GM12878 (cell line): ENCODE measurements around the gene FGD6.

Experiments used
- BCL11A ChIP-seq: IDR thresholded peaks from 2 replicates; pipeline ENCODE4 v1.6.1; 2011; ENCODE audit warnings: low read depth, low read length
- CBX5 ChIP-seq: sonication (generic); IDR thresholded peaks from 2 replicates; pipeline ENCODE4 v1.6.1; 2016; ENCODE audit warnings: low read depth, moderate library complexity, mild to moderate bottlenecking, inconsistent platforms
- EP300 ChIP-seq, 2 experiments: fragments of 150-350 bp in 1 of 2; IDR thresholded peaks; 2 replicates each; pipeline ENCODE4 v1.6.1; 2011 to 2012; ENCODE audit warnings: low read depth in 2 of 2, low read length in 2 of 2, borderline replicate concordance in 1 of 2, improper control_type of control experiment in 1 of 2, inconsistent platforms in 1 of 2; ENCODE audit not compliant: control insufficient read depth in 1 of 2
- ETV6 ChIP-seq, 2 experiments: fragments of 450-650 bp in 1 of 2; IDR thresholded peaks in 1 of 2; conservative IDR thresholded peaks in 1 of 2; 2 replicates each; pipeline ENCODE4 v1.6.1; 2014; ENCODE audit warnings: antibody characterized with exemption in 1 of 2, borderline replicate concordance in 1 of 2, low read depth in 1 of 2, mild to moderate bottlenecking in 1 of 2, moderate library complexity in 1 of 2
- EZH2 ChIP-seq: IDR thresholded peaks from 2 replicates; pipeline ENCODE4 v1.6.1; 2012; ENCODE audit warnings: low read depth, mild to moderate bottlenecking, control low read depth, inconsistent platforms, low read length, borderline replicate concordance; ENCODE audit not compliant: control insufficient read depth
- KDM1A ChIP-seq: fragments of 200-600 bp; sonication (generic); IDR thresholded peaks from 2 replicates; pipeline ENCODE4 v1.6.1; 2016; ENCODE audit warnings: borderline replicate concordance
- MYB ChIP-seq: fragments of 150-350 bp; IDR thresholded peaks from 2 replicates; pipeline ENCODE4 v1.6.1; 2014; ENCODE audit warnings: mild to moderate bottlenecking, low read depth, low read length, borderline replicate concordance
- NRF1 ChIP-seq: conservative IDR thresholded peaks from 2 replicates; pipeline ENCODE4 v1.6.1; 2011; ENCODE audit warnings: mild to moderate bottlenecking, low read depth, low read length, improper control_type of control experiment
- RFX5 ChIP-seq: IDR thresholded peaks from 2 replicates; pipeline ENCODE4 v1.6.1; 2011; ENCODE audit warnings: low read depth, low read length, improper control_type of control experiment
- SIX5 ChIP-seq: IDR thresholded peaks from 2 replicates; pipeline ENCODE4 v1.6.1; 2011; ENCODE audit warnings: mild to moderate bottlenecking, low read depth, low read length, moderate library complexity; ENCODE audit not compliant: severe bottlenecking
- SMC3 ChIP-seq: IDR thresholded peaks from 2 replicates; pipeline ENCODE4 v1.6.1; 2011; ENCODE audit warnings: low read length, improper control_type of control experiment, borderline replicate concordance
- SRF ChIP-seq, 2 experiments: IDR thresholded peaks; 2 replicates each; pipeline ENCODE4 v1.6.1; 2011; ENCODE audit warnings: low read depth in 2 of 2, low read length in 2 of 2, mild to moderate bottlenecking in 1 of 2, moderate library complexity in 1 of 2
- TF ChIP-seq, protein P1 (sequence below), 3 experiments: IDR thresholded peaks in 2 of 3; conservative IDR thresholded peaks in 1 of 3; 2 replicates each; pipeline ENCODE4 v1.5.1; 2011; ENCODE audit warnings: low read depth in 3 of 3, low read length in 3 of 3, mild to moderate bottlenecking in 3 of 3, control low read depth in 2 of 3, moderate library complexity in 2 of 3, inconsistent platforms in 1 of 3, mixed read lengths in 1 of 3; ENCODE audit not compliant: control insufficient read depth in 2 of 3, insufficient read depth in 1 of 3; ENCODE audit errors: extremely low read depth in 1 of 3
- TF ChIP-seq, protein P2 (sequence below): fragments of 450-650 bp; IDR thresholded peaks from 2 replicates; pipeline ENCODE4 v1.6.1; 2017; ENCODE audit warnings: mild to moderate bottlenecking, moderate library complexity

DNA sequence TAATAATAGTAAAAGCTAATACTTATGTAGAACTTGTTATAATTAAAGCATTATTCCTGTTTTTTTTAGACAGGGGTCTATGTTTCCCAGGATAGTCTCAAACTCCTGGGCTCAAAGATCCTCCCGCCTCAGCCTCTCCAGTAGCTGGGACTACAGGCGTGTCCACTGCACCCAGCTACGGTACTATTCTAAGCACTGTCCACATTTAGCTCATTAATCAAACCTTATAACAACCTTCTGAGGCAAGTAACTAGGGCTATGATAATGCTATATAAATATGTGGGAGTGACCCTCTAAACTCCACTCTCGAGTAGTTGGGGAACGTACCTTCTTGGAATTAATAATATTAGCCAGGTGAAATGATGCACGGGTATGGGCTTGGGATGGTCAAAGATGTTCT lies 83.2 kb downstream of the FGD6 start:
- TF ChIP-seq RFX5 = no peak
- TF ChIP-seq, protein P1, sequence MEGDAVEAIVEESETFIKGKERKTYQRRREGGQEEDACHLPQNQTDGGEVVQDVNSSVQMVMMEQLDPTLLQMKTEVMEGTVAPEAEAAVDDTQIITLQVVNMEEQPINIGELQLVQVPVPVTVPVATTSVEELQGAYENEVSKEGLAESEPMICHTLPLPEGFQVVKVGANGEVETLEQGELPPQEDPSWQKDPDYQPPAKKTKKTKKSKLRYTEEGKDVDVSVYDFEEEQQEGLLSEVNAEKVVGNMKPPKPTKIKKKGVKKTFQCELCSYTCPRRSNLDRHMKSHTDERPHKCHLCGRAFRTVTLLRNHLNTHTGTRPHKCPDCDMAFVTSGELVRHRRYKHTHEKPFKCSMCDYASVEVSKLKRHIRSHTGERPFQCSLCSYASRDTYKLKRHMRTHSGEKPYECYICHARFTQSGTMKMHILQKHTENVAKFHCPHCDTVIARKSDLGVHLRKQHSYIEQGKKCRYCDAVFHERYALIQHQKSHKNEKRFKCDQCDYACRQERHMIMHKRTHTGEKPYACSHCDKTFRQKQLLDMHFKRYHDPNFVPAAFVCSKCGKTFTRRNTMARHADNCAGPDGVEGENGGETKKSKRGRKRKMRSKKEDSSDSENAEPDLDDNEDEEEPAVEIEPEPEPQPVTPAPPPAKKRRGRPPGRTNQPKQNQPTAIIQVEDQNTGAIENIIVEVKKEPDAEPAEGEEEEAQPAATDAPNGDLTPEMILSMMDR (IDR thresholded peaks at IDR 0.05 in 2 of 3, conservative IDR thresholded peaks at IDR 0.05 in 1 of 3; ENCODE audit: control insufficient read depth in 2 of 3, extremely low read depth in 1 of 3, insufficient read depth in 1 of 3, low read depth in 3 of 3, low read length in 3 of 3) = no peak
- TF ChIP-seq ETV6 (conservative IDR thresholded peaks at IDR 0.05 in 1 of 2, IDR thresholded peaks at IDR 0.05 in 1 of 2; ENCODE audit: borderline replicate concordance in 1 of 2, low read depth in 1 of 2) = no peak
- no peak for TF ChIP-seq SMC3
- TF ChIP-seq CBX5 = no peak
- no peak for TF ChIP-seq NRF1
- no peak for TF ChIP-seq BCL11A
- no peak for TF ChIP-seq EZH2
- TF ChIP-seq KDM1A = no peak
- no peak for TF ChIP-seq SRF (IDR thresholded peaks at IDR 0.05; ENCODE audit: low read depth in 2 of 2, low read length in 2 of 2)
- TF ChIP-seq, protein P2, sequence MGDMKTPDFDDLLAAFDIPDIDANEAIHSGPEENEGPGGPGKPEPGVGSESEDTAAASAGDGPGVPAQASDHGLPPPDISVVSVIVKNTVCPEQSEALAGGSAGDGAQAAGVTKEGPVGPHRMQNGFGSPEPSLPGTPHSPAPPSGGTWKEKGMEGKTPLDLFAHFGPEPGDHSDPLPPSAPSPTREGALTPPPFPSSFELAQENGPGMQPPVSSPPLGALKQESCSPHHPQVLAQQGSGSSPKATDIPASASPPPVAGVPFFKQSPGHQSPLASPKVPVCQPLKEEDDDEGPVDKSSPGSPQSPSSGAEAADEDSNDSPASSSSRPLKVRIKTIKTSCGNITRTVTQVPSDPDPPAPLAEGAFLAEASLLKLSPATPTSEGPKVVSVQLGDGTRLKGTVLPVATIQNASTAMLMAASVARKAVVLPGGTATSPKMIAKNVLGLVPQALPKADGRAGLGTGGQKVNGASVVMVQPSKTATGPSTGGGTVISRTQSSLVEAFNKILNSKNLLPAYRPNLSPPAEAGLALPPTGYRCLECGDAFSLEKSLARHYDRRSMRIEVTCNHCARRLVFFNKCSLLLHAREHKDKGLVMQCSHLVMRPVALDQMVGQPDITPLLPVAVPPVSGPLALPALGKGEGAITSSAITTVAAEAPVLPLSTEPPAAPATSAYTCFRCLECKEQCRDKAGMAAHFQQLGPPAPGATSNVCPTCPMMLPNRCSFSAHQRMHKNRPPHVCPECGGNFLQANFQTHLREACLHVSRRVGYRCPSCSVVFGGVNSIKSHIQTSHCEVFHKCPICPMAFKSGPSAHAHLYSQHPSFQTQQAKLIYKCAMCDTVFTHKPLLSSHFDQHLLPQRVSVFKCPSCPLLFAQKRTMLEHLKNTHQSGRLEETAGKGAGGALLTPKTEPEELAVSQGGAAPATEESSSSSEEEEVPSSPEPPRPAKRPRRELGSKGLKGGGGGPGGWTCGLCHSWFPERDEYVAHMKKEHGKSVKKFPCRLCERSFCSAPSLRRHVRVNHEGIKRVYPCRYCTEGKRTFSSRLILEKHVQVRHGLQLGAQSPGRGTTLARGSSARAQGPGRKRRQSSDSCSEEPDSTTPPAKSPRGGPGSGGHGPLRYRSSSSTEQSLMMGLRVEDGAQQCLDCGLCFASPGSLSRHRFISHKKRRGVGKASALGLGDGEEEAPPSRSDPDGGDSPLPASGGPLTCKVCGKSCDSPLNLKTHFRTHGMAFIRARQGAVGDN = no peak
- TF ChIP-seq EP300 (IDR thresholded peaks at IDR 0.05; ENCODE audit: borderline replicate concordance in 1 of 2, control insufficient read depth in 1 of 2, low read depth in 2 of 2, low read length in 2 of 2) = no peak
- no peak for TF ChIP-seq MYB
- no peak for TF ChIP-seq SIX5
